ENCODE measurements around the gene PREB. TPM values are rescaled to one million over a fixed set of nuclear protein-coding genes. Genes with fewer than 3 reads are reported as not detected.

PREB gene
- total RNA-seq, 1 experiment from 2014 or later, result 65.3 TPM

DNA sequence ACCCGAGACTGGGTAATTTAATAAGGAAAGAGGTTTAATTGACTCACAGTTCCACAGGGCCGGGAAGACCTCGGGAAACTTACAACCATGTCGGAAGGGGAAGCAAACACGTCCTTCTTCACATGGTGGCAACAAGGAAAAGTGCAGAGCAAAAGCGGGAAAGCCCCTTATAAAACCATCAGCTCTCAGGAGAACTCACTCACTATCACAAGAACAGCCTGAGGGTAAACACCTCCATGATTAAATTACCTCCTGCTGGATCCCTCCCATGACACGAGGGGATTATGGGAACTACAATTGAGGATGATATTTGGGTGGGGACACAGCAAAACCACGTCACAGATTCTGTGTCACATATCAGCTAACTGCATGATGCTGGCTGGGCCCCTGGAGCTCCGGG lies 25.8 kb upstream of the PREB start:
- no peaks in the 10 kb centered on the region for H3K27me3 ChIP-seq (replicated peaks; ENCODE audit: control insufficient read depth, insufficient read depth, low read length)
- Mint-ChIP-seq H3K9me3 (ENCODE audit: unreplicated experiment) (no peaks in the 10 kb centered on the region), H3K4me1 (ENCODE audit: low read depth, unreplicated experiment) (peaks cover 8% of the 10 kb centered on the region), H3K27ac (ENCODE audit: unreplicated experiment) (no peak overlapping the region), H3K36me3 (ENCODE audit: insufficient read depth, unreplicated experiment) (peaks cover under 1% of the 10 kb centered on the region), H3K4me3 (ENCODE audit: unreplicated experiment) (no peak overlapping the region), H3K27me3 (ENCODE audit: insufficient read depth, unreplicated experiment) (no peaks in the 10 kb centered on the region)
- no TSS peak for BruUV-seq (replicated peaks)
- no peaks in the 10 kb centered on the region for H3K36me3 ChIP-seq (ENCODE audit: control insufficient read depth, insufficient read depth, low read length)
- CTCF ChIA-PET, result no interaction called here
- DNase-seq, result no peak
- H3K4me3 ChIP-seq (ENCODE audit: low read depth, low read length), result no peak overlapping the region
- no peaks in the 10 kb centered on the region for H3K9me3 ChIP-seq
- POLR2A ChIA-PET, result no interaction called here
- TF ChIP-seq CTCF (IDR thresholded peaks at IDR 0.05; ENCODE audit: insufficient read depth in 1 of 2, low read depth in 1 of 2, low read length in 1 of 2, severe bottlenecking in 1 of 2, unreplicated experiment in 1 of 2), result no peak
- intact Hi-C loops (cut with micrococcal nuclease; ENCODE audit: unreplicated experiment), result no loop called here
- H3K4me1 ChIP-seq, result peaks cover 11% of the 10 kb centered on the region

- intact Hi-C loops (cut with micrococcal nuclease; ENCODE audit: unreplicated experiment), result no loop called here
- Histone ChIP-seq H3K27me3 (replicated peaks; ENCODE audit: control insufficient read depth, insufficient read depth, low read length) (no peaks in the 10 kb centered on the region), H3K4me1 (0 out of 2 replicates have a peak, but pooled peaks cover 2% of the 10 kb centered on the region), H3K4me3 (ENCODE audit: low read depth, low read length) (no peak overlapping the region), H3K36me3 (ENCODE audit: control insufficient read depth, insufficient read depth, low read length) (no peaks in the 10 kb centered on the region), H3K9me3 (no peaks in the 10 kb centered on the region)
- no peak for DNase-seq
- CTCF ChIA-PET, result interaction anchor here (1.2 kb wide), 1 partner anchor 32 kb away, joined by 7 read pairs; no protein-coding TSS in a partner anchor
- no peak for TF ChIP-seq CTCF (IDR thresholded peaks at IDR 0.05; ENCODE audit: insufficient read depth in 1 of 2, low read depth in 1 of 2, low read length in 1 of 2, severe bottlenecking in 1 of 2, unreplicated experiment in 1 of 2)
- POLR2A ChIA-PET, result interaction anchor here (0.8 kb wide), 1 partner anchor 52 kb away, joined by 4 read pairs; the partner anchor contains the start of genes ATRAID and SLC5A6
- Mint-ChIP-seq H3K27ac (ENCODE audit: unreplicated experiment) (no peak overlapping the region), H3K9me3 (ENCODE audit: unreplicated experiment) (no peaks in the 10 kb centered on the region), H3K27me3 (ENCODE audit: insufficient read depth, unreplicated experiment) (no peaks in the 10 kb centered on the region), H3K4me3 (ENCODE audit: unreplicated experiment) (no peak overlapping the region), H3K4me1 (ENCODE audit: low read depth, unreplicated experiment) (no peaks in the 10 kb centered on the region), H3K36me3 (ENCODE audit: insufficient read depth, unreplicated experiment) (no peaks in the 10 kb centered on the region)
- no TSS peak for BruUV-seq (replicated peaks)
These were observed 24.8 kb upstream of the PREB start for GRCh38 chr2:27159271-27159670.

GRCh38 chr2:27158468-27158867 lies 24.0 kb upstream of the PREB start:
- intact Hi-C loops (cut with micrococcal nuclease; ENCODE audit: unreplicated experiment), result no loop called here
- Mint-ChIP-seq H3K4me3 (ENCODE audit: unreplicated experiment) (no peak overlapping the region), H3K27ac (ENCODE audit: unreplicated experiment) (no peak overlapping the region), H3K4me1 (ENCODE audit: low read depth, unreplicated experiment) (no peaks in the 10 kb centered on the region), H3K9me3 (ENCODE audit: unreplicated experiment) (no peaks in the 10 kb centered on the region), H3K27me3 (ENCODE audit: insufficient read depth, unreplicated experiment) (no peaks in the 10 kb centered on the region), H3K36me3 (ENCODE audit: insufficient read depth, unreplicated experiment) (no peaks in the 10 kb centered on the region)
- no TSS peak for BruUV-seq (replicated peaks)
- Histone ChIP-seq H3K9me3 (no peaks in the 10 kb centered on the region), H3K4me1 (0 out of 2 replicates have a peak, but pooled peaks cover 2% of the 10 kb centered on the region), H3K36me3 (ENCODE audit: control insufficient read depth, insufficient read depth, low read length) (no peaks in the 10 kb centered on the region), H3K27me3 (replicated peaks; ENCODE audit: control insufficient read depth, insufficient read depth, low read length) (no peaks in the 10 kb centered on the region), H3K4me3 (ENCODE audit: low read depth, low read length) (no peak overlapping the region)
- POLR2A ChIA-PET, result interaction anchor here (0.6 to 0.8 kb wide), 2 partner anchors 53 to 107 kb away, joined by 4 read pairs; partner anchors contain the start of genes AGBL5, ATRAID and SLC5A6
- no peak for DNase-seq
- no peak for TF ChIP-seq CTCF (IDR thresholded peaks at IDR 0.05; ENCODE audit: insufficient read depth in 1 of 2, low read depth in 1 of 2, low read length in 1 of 2, severe bottlenecking in 1 of 2, unreplicated experiment in 1 of 2)
- CTCF ChIA-PET, result interaction anchor here (0.6 to 1.2 kb wide), 3 partner anchors 28 to 33 kb away, joined by 3 to 7 read pairs (median 3); no protein-coding TSS in a partner anchor

Measured in Caco-2 (cell line).